ENCODE results near the gene HRK.

- TF ChIP-seq CTCF (IDR thresholded peaks at IDR 0.05) (no peak), POLR2A (IDR thresholded peaks at IDR 0.05) (no peak)
These were observed 38.0 kb upstream of the HRK start for GRCh38 chr12:116919247-116919661.
